GM18868 (cell line): Measurements from ENCODE around the gene DRG1.
"Not testable (repeated sequence)": the region's sequence is repeated elsewhere in the genome, so short reads cannot be mapped to it uniquely, and the experiment has no call there.

Experiments
- ATAC-seq: cut with Tn5 transposase; IDR thresholded peaks from one replicate; pipeline ENCODE4 v1.9.1; 2021; ENCODE audit warnings: mild to moderate bottlenecking, moderate library complexity; ENCODE audit not compliant: unreplicated experiment

DRG1 gene, protein sequence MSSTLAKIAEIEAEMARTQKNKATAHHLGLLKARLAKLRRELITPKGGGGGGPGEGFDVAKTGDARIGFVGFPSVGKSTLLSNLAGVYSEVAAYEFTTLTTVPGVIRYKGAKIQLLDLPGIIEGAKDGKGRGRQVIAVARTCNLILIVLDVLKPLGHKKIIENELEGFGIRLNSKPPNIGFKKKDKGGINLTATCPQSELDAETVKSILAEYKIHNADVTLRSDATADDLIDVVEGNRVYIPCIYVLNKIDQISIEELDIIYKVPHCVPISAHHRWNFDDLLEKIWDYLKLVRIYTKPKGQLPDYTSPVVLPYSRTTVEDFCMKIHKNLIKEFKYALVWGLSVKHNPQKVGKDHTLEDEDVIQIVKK

DNA sequence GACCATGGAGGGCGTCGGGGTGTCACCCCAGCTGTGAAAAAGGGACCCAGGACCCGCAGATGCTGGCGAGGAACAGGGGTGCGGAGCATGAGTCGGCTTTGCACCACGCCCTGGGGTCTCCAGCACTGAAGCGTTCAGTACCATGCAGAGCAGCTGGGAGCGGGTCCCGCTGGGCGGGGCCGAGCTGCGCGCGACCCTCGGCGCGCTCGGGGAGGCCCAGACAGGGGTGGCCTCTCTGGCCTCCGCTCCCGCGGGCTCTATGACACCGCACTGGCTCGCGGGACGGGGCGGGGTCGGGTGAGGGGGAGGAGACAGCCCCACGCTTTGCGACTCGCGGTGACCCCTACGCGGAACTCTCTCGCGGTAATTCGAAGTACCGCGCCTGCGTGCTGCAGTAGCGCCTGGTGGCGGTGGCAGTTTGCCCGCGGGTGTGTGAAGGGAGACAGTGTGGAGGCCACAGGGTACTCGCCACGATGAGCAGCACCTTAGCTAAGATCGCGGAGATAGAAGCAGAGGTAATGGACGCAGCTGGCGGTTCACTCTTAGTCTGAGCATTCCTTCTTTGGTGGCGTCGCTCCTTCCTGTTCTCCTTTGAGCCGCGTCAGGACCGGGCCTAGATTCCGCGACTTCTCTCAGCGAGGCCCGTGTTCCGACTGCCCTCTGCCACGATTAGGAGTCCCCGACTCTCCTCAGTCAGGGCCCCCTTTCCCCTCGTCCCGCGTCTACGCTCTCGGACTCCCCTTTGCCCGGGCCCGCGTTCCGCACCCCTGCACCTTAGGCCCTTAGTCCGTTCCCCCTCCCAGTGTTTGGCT, at the start of gene DRG1:
Gene DRG1 (plus strand): TSS at position 394 of the 812 bp plus-strand sequence. CDS start 80 bp downstream, at position 474.
- peak; percentile 94 for ATAC-seq

DNA sequence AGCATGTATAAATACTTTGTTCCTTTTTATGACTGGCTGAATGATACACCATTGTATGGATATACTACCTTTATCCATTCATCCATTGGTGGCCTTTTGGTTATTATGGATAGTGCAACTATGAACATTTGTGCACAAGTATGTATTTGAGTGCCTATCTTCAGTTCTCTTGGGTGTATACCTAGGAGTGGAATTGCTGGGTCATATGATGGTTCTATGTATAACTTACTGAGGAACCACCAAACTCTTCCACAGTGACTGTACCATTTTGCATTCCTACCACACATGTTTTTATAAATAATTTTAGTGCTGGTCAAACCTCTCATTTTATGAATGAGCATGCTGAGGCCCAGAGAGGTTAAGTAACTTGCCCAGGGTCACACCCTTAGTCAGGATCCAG, 49.4 kb upstream of the DRG1 start:
- ATAC-seq, result no peak

DNA sequence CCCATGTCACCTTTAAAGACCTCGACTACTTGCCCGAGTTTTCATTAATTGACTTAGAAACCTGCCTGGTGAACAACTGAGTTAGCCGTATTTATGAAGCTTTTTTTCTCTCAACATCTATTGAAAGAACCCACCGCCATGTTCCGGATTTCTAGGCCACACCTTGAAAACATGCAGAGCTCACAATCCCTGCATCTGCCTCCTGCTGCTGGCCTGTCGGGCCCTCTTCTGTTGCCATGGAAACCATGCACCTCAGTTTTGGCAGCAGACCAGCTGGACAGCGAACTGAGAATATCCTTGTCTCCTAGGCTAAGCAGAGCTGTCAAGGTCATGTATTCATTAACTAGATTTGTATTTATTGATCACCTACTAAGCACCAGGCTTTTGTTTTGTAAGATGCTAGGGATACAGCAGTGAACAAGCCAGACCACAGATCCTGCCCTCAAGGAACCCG, 49.0 kb upstream of the DRG1 start:
- no peak for ATAC-seq

DNA sequence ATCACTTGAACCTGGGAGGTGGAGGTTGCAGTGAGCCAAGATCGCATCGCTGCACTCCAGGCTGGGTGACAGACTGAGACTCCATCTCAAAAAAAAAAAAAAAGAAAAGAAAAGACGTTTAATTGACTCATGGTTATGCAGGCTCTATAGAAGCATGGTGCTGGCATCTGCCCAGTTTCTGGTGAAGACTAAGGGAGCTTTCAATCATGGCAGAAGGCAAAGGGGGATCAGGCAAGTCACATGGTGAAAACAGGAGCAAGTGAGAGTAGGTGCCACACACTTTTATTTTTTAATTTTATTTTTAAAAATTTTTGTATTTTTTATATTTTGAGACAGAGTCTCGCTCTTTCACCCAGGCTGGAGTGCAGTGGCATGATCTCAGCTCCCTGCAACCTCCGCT, 44.9 kb upstream of the DRG1 start:
- ATAC-seq, result no peak

DNA sequence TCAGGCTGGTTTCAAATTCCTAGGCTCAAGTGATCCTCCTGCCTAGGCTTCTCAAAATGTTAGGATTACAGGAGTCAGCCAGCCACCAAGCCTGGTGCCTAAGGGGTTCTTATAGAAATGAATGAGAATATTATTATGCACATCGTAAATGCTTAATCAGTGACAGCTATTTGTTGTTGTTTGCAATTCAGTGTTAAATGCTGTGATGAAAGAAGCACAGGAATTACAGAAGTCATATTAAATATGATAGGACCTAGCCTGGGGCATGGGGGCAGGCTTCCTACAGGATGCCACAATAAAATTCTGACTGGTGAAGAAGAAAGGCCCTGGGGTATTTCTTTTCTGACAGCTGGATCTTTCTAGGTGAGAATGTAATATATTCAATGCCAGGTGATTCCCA, 39.4 kb upstream of the DRG1 start:
- ATAC-seq, result no peak

DNA sequence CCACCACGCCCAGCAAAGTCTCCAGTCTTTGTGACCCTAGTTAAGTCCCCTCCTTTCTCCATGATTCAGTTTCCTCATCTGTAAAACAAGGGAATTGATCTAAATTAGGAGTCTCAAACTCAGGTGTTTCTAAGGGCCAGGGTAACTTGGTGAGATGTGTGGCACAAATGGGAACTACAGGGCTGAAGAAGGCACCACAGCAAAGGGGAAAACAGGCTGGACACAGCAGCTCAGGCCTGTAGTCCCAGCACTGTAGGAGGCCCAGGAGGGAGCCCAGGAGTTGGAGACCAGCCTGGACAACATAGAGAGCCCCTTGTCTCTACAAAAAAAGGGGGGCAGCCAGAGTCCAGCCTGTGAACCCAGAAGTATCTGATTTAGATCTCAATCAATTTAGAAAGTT, 37.7 kb upstream of the DRG1 start:
- no peak for ATAC-seq

DNA sequence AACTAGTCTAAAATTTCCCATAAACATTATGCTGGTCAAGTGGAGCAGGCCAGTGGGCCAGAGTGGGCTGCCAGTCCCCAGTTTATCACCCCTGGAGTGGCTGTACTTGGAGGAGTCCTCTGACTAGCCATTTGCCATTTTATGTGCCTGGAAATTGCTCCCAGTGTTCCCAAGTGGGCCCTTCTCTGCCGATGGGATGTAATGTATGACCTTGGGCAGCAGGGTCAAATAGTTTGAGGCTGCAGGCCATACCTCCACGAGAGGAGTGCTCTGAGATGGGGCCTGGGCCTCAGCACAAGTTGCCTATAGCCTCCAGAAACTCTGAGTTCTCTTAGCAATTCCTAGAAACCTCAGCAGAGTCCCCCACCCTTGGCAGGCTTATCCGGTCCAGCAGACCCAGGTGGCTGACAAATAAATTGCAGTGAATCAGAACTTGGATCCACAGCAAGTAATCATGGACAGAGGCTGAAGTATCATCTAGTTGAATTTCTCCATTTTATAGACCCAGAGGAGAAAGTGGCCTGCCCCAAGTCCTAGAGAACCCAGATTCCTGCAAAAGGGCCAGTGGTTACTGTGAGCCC, 35.4 kb upstream of the DRG1 start:
- no peak for ATAC-seq

DNA sequence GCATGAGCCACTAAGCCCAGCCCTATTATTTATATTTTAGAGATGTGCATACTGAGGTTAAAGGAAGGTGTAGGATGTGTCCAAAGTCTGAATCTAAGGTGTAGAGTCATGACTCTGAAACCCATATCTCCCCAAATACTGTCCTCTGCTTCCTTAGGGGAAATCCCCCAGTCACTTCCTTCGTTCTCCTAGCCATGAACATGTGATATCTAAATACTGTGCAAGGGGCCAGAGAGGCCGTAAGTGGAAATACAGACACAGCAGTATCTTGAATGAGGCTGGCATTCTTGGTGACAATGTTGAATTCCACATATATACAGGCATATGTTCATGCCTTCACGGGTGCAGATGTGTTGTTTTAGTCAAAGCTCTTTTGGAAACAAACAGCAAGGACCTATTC, 32.0 kb upstream of the DRG1 start:
- ATAC-seq, result no peak

DNA sequence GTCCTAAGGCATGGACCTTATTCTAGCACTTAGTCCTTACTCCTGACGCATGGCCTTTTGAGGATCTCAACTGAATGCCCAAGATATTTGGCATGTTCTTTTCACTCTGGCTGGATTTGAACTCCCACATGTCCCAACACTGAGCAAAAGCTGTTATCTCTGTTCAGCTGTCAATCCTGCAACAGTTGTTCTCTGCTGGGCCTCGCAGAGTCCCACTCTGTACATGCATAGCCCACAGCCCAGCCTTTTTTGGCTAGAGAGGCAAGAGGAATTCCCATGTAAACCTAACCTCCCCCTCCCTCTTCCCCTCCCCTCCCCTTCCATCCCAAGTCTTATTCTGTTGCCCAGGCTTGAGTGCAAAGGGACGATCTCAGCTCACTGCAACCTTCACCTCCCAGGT, 21.8 kb upstream of the DRG1 start:
- no peak for ATAC-seq

DNA sequence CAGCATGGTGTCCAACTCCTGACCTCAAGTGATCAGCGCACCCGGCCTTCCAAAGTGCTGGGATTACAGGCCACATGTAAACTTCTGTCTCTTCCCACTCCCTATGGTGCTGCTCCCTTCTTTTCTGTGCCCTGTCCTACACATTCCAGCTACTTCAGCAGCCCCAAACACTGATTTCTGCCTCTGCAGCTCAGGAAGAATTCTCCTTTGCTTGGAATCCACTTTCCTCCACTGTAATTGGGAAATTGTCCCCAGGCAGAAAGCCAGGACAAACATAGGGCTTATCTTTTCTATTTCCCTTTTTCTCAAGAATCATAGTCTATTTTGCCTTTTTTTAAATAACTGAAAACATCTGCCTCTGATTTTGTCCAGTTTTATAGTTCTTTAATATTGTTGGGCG, 21.3 kb upstream of the DRG1 start:
- no peak for ATAC-seq

DNA sequence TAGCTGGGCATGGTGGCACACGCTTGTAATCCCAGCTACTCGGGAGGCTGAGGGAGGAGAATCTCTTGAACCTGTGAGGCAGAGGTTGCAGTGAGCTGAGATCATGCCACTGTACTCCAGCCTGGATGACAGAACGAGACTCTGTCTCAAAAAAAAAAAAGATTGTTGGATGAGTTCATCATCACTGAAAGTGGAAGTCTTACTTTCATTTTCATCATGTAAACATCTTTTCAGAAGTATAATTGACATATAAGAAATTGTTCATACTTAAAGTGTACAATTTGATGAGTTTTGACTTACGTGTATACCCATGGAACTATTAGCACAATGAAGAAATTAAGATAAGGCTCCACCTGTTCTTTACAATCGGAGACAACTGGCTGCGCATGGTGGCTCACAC, 20.8 kb upstream of the DRG1 start:
- not testable (repeated sequence) for ATAC-seq

DNA sequence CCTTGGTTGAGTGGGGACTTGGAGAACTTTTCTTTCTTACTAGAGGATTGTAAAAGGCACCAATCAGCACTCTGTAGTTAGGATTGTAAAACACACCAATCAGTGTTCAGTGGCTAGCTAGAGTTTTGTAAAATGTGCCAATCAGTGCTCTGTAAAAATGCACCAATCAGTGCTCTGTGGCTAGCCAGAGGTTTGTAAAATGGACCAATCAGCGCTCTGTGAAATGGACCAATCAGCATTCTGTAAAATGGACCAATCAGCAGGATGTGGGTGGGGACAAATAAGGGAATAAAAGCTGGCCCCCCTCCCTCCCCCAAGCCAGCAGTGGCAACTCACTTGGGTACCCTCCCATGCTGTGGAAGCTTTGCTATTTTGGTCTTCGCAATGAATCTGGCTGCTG, 5.5 kb upstream of the DRG1 start:
- no peak for ATAC-seq

DNA sequence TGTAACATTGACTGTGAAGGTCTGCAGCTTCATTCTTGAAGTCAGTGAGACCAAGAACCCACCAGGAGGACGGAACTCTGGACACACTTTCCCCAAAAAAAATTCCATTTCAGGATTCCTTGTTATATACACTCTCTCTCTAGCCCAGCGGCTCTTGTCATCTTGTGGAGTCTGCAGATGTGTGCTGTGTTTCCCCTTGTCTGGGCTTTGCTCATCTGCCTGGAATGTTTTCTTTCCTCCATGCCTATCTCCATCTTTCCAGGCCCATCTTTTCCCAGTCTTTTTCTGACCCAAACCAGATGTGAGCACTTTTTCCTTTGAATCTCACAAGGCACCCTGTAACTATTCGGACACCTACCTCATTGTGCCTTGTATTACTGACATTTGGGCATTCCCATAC, 5.1 kb upstream of the DRG1 start:
- no peak for ATAC-seq

DNA sequence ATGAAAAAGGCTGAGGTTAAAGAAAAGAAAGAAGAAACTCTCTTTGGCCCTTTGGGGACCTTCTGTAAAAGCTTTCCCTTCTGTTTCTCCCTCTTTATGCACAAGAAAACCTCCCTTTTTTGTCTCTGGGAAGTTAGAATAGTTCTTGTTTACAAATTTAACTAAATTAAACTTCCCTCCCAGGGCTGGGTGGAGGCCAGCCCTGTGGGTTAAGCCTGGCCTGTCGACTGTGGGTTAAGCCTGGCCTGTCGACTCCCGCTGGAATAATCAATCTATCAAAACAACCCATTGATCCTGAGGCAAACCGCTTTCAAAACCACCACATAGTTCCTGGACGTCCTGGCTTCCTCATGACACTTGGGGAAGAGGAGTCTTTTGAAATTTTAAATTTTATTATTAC, 1.2 kb upstream of the DRG1 start:
- ATAC-seq, result no peak

DNA sequence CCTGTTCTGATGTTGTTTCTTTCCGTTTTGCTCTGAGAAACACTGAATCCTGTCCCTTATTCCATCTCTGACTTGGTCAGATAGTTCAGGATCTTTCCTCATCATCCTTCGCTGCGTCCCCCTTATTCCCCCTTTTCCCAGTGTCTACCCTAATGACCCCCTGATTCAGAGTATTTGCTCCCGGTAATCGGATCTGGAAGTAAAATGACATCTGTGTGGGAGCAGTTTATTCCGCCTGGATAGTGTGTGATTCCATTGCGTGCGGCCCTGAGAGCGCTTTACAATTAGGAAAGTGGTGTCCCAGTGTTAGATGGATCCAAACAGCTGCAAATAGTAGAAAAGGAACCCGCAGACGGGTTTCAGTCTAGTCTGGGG, 606 bp downstream of the DRG1 start:
- ATAC-seq, result no peak

DNA sequence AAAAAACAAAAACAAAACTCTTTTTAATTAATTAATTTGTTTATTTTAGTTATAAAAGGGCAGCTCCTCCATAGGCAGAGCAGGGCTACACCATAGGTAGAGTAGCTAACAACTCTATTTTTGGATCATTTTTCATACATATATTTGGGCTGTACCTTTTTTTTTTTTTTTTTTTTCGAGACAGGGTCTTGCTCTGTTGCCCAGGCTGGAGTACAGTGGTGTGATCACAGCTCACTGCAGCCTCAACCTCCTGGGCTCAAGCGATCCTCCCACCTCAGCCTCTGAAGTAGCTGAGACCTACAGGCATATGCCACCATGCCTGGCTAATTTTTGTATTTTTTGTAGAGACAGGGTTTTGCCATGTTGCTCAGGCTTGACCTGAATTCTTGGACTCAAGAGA, 2.9 kb downstream of the DRG1 start:
- ATAC-seq, result not testable (repeated sequence)

DNA sequence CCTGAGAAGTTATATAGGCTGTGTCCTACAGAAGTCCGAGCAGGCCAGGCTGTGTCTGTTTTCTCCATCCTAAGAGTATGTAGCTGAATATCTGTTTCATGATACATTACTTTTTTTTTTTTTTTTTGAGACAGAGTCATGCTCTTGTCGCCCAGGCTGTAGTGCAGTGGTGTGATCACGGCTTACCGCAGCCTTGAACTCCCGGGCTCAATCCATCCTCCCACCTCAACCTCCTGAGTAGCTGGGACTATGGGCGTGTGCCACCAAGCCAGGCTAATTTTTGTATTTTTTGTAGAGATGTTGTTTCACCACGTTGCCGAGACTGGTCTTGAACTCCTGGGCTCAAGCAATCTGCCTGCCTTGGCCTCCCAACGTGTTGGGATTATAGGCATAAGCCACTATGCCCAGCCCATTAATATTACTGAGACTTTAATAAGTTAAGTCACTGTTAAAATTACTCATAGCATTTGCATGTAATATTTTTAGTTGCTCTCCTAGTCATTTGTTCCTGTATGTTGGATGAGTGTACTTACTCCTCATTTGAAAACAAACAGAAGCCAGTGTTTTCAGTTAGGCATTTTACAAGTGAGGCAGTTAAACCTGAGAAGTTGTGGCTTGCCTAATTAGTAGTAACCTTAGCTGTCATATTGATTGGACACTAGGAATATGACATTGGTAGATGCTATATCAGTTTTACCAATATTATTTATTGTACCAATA, 26.1 kb downstream of the DRG1 start:
- ATAC-seq, result no peak

DNA sequence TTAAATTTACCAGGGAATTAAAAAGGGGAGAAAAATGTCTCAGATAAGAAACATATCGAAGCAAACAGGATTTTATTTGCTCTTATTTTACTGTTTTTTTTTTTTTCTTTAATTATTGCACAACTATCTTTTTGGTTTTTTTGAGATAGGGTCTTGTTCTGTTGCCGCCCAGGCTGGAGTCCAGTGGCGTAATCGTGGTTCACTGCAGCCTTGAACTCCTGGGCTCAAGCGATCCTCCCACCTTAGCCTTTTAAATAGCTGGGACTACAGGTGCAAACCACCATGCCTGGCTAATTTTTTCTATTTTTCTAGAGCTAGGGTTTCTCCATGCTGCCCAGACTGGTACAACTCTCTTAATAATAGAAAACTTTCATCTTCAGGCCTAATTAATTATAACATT, 32.5 kb downstream of the DRG1 start:
- no peak for ATAC-seq

DNA sequence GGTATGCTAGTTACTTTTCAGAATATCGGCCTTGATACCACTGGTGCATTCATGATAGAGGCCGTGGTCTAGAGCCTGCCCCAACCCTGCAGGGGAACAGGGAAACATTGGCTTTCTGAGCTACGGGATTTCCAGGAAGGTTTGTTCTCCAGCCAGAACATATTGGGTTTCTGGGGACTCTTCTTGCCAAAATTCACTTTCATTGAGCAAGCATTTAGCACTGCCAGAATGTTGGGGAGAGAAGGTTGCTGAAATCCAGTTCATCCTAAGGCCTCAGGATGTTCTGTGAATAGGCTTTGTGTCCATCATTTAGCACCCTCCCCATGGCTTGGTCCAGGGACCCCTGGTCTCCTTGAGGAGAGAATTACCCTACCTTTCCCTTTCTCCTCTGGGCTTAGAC, 36.7 kb downstream of the DRG1 start:
- ATAC-seq, result no peak

DNA sequence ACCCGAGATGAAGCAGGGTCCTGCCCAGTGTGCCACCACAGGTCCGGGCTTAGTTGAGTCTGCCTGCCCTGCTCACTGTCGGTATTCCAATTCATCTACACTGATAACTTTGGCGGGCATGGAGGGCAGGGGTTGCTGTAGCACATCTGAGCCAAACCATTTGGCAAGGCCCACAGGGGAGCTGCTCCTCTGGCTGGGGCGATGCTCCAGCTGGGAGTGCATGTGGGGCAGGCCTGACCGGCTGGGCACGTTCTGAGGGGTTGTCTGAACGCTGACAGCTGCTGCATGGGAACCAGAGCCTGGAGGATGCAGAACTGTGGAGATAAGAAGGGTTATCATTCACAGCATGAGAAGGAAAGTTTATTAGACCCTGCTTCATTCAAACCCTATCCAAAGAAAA, 40.4 kb downstream of the DRG1 start:
- ATAC-seq, result no peak

DNA sequence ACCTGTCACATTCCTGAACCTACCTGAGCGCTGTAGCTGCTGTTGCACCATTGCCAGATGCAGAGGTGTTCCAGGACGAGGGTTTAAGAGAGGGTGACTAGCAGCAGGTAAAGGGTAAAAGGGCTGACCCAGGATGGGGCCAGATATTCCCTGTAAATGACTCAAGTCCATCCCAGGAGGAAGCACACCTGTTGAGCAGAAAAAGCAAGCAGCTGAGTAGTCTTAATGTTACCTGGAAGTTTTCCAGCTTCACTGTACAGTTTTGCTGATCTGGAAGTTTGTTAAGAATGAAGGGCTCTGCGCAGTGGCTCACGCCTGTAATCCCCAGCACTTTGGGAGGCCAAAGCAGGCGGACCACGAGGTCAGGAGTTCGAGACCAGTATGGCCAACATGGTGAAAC, 41.3 kb downstream of the DRG1 start:
- no peak for ATAC-seq
